Frontal cortex (tissue), 4 donors: ENCODE results near the gene CACNA1A. TPM values are rescaled to one million over a fixed set of nuclear protein-coding genes. Genes with fewer than 3 reads are reported as not detected.

Experiments used
- DNase-seq, 2 donors: peaks; one replicate each; pipeline ENCODE4 v3.0.0; 2012; ENCODE audit warnings: low spot score in 2 of 2
- FAIRE-seq: peaks from 2 replicates; lab custom pipeline; 2012; peaks lifted over from hg19 to GRCh38; lab: Jason Lieb, UNC
- total RNA-seq: library from RNA; depleted of rRNA; stranded (reverse); fragments of >200 nt; gene quantifications from one replicate; pipeline ENCODE4 v1.2.3, GENCODE V29; 2014
- donor health status: control.
- donor health status: control.
- donor health status: control.

The CACNA1A gene
- total RNA-seq, 1 donor from 2014 or later = 39.5 TPM

DNA sequence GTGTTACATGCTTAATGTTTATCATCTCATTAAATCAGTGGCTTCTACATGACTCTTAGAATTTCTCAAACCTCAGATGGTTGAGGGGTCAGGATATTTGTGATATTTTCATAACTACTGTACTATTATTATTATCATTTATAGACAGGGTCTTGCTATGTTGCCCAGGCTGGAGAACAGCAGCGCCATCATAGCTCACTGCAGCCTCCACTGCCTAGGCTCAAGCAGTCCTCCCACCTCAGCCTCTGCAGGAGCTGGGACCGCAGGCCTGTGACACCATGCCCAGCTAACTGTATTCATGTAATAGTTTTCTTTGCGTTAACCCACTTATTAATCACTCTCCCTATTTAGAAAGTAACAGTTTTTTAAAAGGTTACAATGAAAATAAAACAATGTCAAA is 346.6 kb downstream of the CACNA1A start:
- FAIRE-seq (no peak), DNase-seq (no peak)
